SK-N-SH (cell line): ENCODE results near the gene ABLIM2. TPM values are rescaled to one million over a fixed set of nuclear protein-coding genes. Genes with fewer than 3 reads are reported as not detected.

ENCODE experiments used
- CTCF ChIA-PET: fragments of 300-600, 350-600 bp; formaldehyde crosslinking; extraction: SDS; loops from one replicate; lab custom pipeline; 2021; lab: Yijun Ruan, JAX
- POLR2A ChIA-PET: fragments of 350-600 bp; sonication (Branson Sonifier 250); formaldehyde crosslinking; extraction: SDS; loops from one replicate; lab custom pipeline; 2020; ENCODE audit warnings: antibody characterized with exemption, inconsistent platforms; lab: Yijun Ruan, JAX
- DNase-seq: peaks from one replicate; pipeline ENCODE4 v3.0.0; 2012
- H2AFZ ChIP-seq: fragments of 200-600 bp; sonication (generic); 2 replicates; pipeline ENCODE4 v1.8.1; 2016; ENCODE audit warnings: antibody characterized with exemption, mild to moderate bottlenecking, low read depth
- H3F3A ChIP-seq: fragments of 200-600 bp; sonication (generic); replicated peaks from 2 replicates; pipeline ENCODE3; 2016; ENCODE audit warnings: antibody characterized with exemption, mild to moderate bottlenecking; ENCODE audit not compliant: insufficient read depth
- H3K27ac ChIP-seq, 2 experiments: fragments of 200-500 bp in 1 of 2; fragments of 200-600 bp in 1 of 2; sonication (Bioruptor generic) in 1 of 2; sonication (generic), shearing (Covaris generic) in 1 of 2; 2 replicates each; pipeline versions ENCODE4 v1.5.1 to v1.6.1; 2014 to 2016; ENCODE audit warnings: low read depth in 2 of 2, inconsistent platforms in 1 of 2, low read length in 1 of 2, mild to moderate bottlenecking in 1 of 2, mixed read lengths in 1 of 2
- H3K27me3 ChIP-seq: fragments of 200-600 bp; sonication (generic), shearing (Covaris generic); 2 replicates; pipeline ENCODE4 v1.6.1; 2016; ENCODE audit warnings: mixed run types; ENCODE audit not compliant: insufficient read depth
- H3K36me3 ChIP-seq, 2 experiments: fragments of 200-500 bp in 1 of 2; fragments of 200-600 bp in 1 of 2; sonication (Bioruptor generic) in 1 of 2; sonication (generic) in 1 of 2; replicated peaks in 1 of 2; 2 replicates each; pipeline versions ENCODE3 to v1.5.1; 2014 to 2016; ENCODE audit warnings: low read length in 1 of 2, mild to moderate bottlenecking in 1 of 2; ENCODE audit not compliant: insufficient read depth in 2 of 2, control insufficient read depth in 1 of 2
- H3K4me1 ChIP-seq, 2 experiments: fragments of 200-500 bp in 1 of 2; fragments of 200-600 bp in 1 of 2; sonication (Bioruptor generic) in 1 of 2; sonication (generic), shearing (Covaris generic) in 1 of 2; 2 replicates each; pipeline versions ENCODE4 v1.5.1 to v1.6.1; 2014 to 2016; ENCODE audit warnings: low read depth in 1 of 2, low read length in 1 of 2, mixed run types in 1 of 2; ENCODE audit not compliant: insufficient read depth in 2 of 2, control insufficient read depth in 1 of 2
- H3K4me2 ChIP-seq: fragments of 200-600 bp; sonication (generic), shearing (Covaris generic); 2 replicates; pipeline ENCODE4 v1.6.1; 2017; ENCODE audit warnings: mixed run types
- H3K4me3 ChIP-seq, 2 experiments: fragments of 200-500 bp in 1 of 2; fragments of 200-600 bp in 1 of 2; sonication (Bioruptor generic) in 1 of 2; sonication (generic), shearing (Covaris generic) in 1 of 2; 2 replicates each; pipeline versions ENCODE4 v1.5.1 to v1.8.1; 2014 to 2016; ENCODE audit warnings: low read depth in 2 of 2, inconsistent platforms in 1 of 2, low read length in 1 of 2, mild to moderate bottlenecking in 1 of 2, mixed read lengths in 1 of 2, moderate library complexity in 1 of 2
- H3K79me2 ChIP-seq: fragments of 200-600 bp; sonication (generic); 2 replicates; pipeline ENCODE4 v1.8.1; 2017; ENCODE audit warnings: mild to moderate bottlenecking; ENCODE audit not compliant: insufficient read depth
- H3K9ac ChIP-seq: fragments of 200-600 bp; sonication (generic); 2 replicates; pipeline ENCODE4 v1.6.1; 2017; ENCODE audit warnings: mixed run types
- H3K9me2 ChIP-seq: fragments of 200-600 bp; sonication (generic); 2 replicates; pipeline ENCODE4 v1.6.1; 2017; ENCODE audit warnings: mixed run types
- H3K9me3 ChIP-seq: fragments of 200-600 bp; sonication (generic); 2 replicates; pipeline ENCODE4 v1.6.1; 2017; ENCODE audit warnings: mixed run types, mild to moderate bottlenecking, moderate library complexity
- H4K20me1 ChIP-seq: fragments of 200-600 bp; sonication (generic); 2 replicates; pipeline ENCODE4 v1.6.1; 2017; ENCODE audit warnings: mild to moderate bottlenecking, mixed run types; ENCODE audit not compliant: insufficient read depth
- CHD2 ChIP-seq: fragments of 150-350 bp; IDR thresholded peaks from 2 replicates; pipeline ENCODE4 v1.6.1; 2018; ENCODE audit warnings: low read length; ENCODE audit not compliant: partially characterized antibody
- CTCF ChIP-seq: fragments of 200-600 bp; sonication (generic); IDR thresholded peaks from 2 replicates; pipeline ENCODE4 v1.6.1; 2017; ENCODE audit warnings: antibody characterized with exemption, mild to moderate bottlenecking, moderate library complexity
- EP300 ChIP-seq, 2 experiments: IDR thresholded peaks; 2 replicates each; pipeline versions ENCODE4 v1.4.0 to v1.6.1; 2012; ENCODE audit warnings: borderline replicate concordance in 1 of 2, low read depth in 1 of 2, low read length in 1 of 2
- FOXM1 ChIP-seq: IDR thresholded peaks from 2 replicates; pipeline ENCODE4 v1.4.0; 2012; ENCODE audit warnings: low read depth, mild to moderate bottlenecking
- GABPA ChIP-seq: IDR thresholded peaks from 2 replicates; pipeline ENCODE4 v1.4.0; 2012; ENCODE audit warnings: low read depth, mild to moderate bottlenecking
- JUND ChIP-seq: IDR thresholded peaks from 2 replicates; pipeline ENCODE4 v1.4.0; 2012
- MXI1 ChIP-seq: IDR thresholded peaks from 2 replicates; pipeline ENCODE4 v1.6.1; 2012; ENCODE audit warnings: mild to moderate bottlenecking, low read depth, low read length, improper control_type of control experiment
- NFIC ChIP-seq: IDR thresholded peaks from 2 replicates; pipeline ENCODE4 v1.4.0; 2012; ENCODE audit warnings: borderline replicate concordance
- NRF1 ChIP-seq: IDR thresholded peaks from 2 replicates; pipeline ENCODE4 v1.6.1; 2012; ENCODE audit warnings: low read depth, mild to moderate bottlenecking, low read length
- PBX3 ChIP-seq: IDR thresholded peaks from 2 replicates; pipeline ENCODE4; 2012
- RAD21 ChIP-seq: IDR thresholded peaks from 2 replicates; pipeline ENCODE4 v1.6.1; 2012; ENCODE audit warnings: mild to moderate bottlenecking, low read length
- REST ChIP-seq: IDR thresholded peaks from 2 replicates; pipeline ENCODE4 v1.6.1; 2012; ENCODE audit warnings: mild to moderate bottlenecking, low read depth, low read length, moderate library complexity
- SIN3A ChIP-seq: IDR thresholded peaks from 2 replicates; pipeline ENCODE4 v1.6.1; 2012; ENCODE audit warnings: low read depth, mild to moderate bottlenecking, low read length, moderate library complexity, borderline replicate concordance
- TAF1 ChIP-seq: IDR thresholded peaks from 2 replicates; pipeline ENCODE4 v1.6.1; 2012; ENCODE audit warnings: low read depth, mild to moderate bottlenecking, low read length, moderate library complexity, borderline replicate concordance
- USF1 ChIP-seq: IDR thresholded peaks from 2 replicates; pipeline ENCODE4 v1.4.0; 2012; ENCODE audit warnings: low read depth, borderline replicate concordance
- YY1 ChIP-seq: IDR thresholded peaks from 2 replicates; pipeline ENCODE4 v1.4.0; 2012; ENCODE audit warnings: low read depth, mild to moderate bottlenecking
- WGBS: methylation state at CpG from one replicate; pipeline ENCODE4 v1.1.6; 2017; ENCODE audit warnings: low lambda C conversion rate; 5-methylcytosine and 5-hydroxymethylcytosine counted together
- polyA plus RNA-seq, 3 experiments: library from polyadenylated mRNA; depleted of rRNA; stranded (reverse); fragments of >200 nt; gene quantifications; 2 replicates each; pipeline ENCODE4 v1.2.3, GENCODE V29; 2012
- TF ChIP-seq, protein P1 (sequence below): IDR thresholded peaks from 2 replicates; pipeline ENCODE4 v1.4.0; 2012; ENCODE audit warnings: low read depth
- TF ChIP-seq, protein P2 (sequence below): fragments of 150-350 bp; IDR thresholded peaks from 2 replicates; pipeline ENCODE4 v1.6.1; 2017; ENCODE audit warnings: antibody characterized with exemption, low read length, low read depth, borderline replicate concordance

ABLIM2 gene
- polyA plus RNA-seq, 1 of the 3 experiments (the other 2 are of a cell fraction), result 0.53 TPM

GRCh38 chr4:8033067-8033755, 125.4 kb downstream of the ABLIM2 start:
- no peak overlapping the region for H3K4me2 ChIP-seq
- no peak for DNase-seq
- ChIA-PET CTCF (interaction anchor here (1.2 kb wide), 1 partner anchor 144 kb away, joined by 3 read pairs; no protein-coding TSS in a partner anchor), POLR2A (no interaction called here)
- H3K4me3 ChIP-seq, result no peak overlapping the region
- H3K79me2 ChIP-seq, result no peaks in the 10 kb centered on the region
- TF ChIP-seq TAF1 (no peak), CTCF (no peak), GABPA (no peak), SIN3A (no peak), NFIC (no peak), USF1 (no peak), MXI1 (no peak), PBX3 (no peak), EP300 (IDR thresholded peaks at IDR 0.05; ENCODE audit: borderline replicate concordance in 1 of 2, low read depth in 1 of 2, low read length in 1 of 2) (no peak), NRF1 (no peak), FOXM1 (no peak), RAD21 (no peak), JUND (no peak), REST (no peak), CHD2 (no peak), YY1 (no peak)
- TF ChIP-seq, protein P1, sequence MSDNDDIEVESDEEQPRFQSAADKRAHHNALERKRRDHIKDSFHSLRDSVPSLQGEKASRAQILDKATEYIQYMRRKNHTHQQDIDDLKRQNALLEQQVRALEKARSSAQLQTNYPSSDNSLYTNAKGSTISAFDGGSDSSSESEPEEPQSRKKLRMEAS, result no peak
- TF ChIP-seq, protein P2, sequence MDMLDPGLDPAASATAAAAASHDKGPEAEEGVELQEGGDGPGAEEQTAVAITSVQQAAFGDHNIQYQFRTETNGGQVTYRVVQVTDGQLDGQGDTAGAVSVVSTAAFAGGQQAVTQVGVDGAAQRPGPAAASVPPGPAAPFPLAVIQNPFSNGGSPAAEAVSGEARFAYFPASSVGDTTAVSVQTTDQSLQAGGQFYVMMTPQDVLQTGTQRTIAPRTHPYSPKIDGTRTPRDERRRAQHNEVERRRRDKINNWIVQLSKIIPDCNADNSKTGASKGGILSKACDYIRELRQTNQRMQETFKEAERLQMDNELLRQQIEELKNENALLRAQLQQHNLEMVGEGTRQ, result no peak
- no peaks in the 10 kb centered on the region for H4K20me1 ChIP-seq
- H3K9ac ChIP-seq, result no peak overlapping the region
- no peaks in the 10 kb centered on the region for H3F3A ChIP-seq
- H3K27ac ChIP-seq, result no peak overlapping the region
- H3K4me1 ChIP-seq, result peaks cover 0 to 33% of the 10 kb centered on the region in 2 experiments; a peak in 1 of 4 replicates
- 62% methylated on average over 7 of the region's 17 CpGs for WGBS
- H3K9me2 ChIP-seq, result no peaks in the 10 kb centered on the region
- H2AFZ ChIP-seq, result no peak overlapping the region
- H3K27me3 ChIP-seq, result no peaks in the 10 kb centered on the region; the same call in 1 of the 2 replicates
- H3K36me3 ChIP-seq, result no peaks in the 10 kb centered on the region
- no peaks in the 10 kb centered on the region for H3K9me3 ChIP-seq
